ENCODE measurements around the gene OSBPL3. TPM values are rescaled to one million over a fixed set of nuclear protein-coding genes. Genes with fewer than 3 reads are reported as not detected.
"Not testable (repeated sequence)": the region's sequence is repeated elsewhere in the genome, so short reads cannot be mapped to it uniquely, and the experiment has no call there.

The OSBPL3 gene
- total and polyA plus RNA-seq, 4 donors, result 4.7 to 13.7 (median 5.7) TPM

DNA sequence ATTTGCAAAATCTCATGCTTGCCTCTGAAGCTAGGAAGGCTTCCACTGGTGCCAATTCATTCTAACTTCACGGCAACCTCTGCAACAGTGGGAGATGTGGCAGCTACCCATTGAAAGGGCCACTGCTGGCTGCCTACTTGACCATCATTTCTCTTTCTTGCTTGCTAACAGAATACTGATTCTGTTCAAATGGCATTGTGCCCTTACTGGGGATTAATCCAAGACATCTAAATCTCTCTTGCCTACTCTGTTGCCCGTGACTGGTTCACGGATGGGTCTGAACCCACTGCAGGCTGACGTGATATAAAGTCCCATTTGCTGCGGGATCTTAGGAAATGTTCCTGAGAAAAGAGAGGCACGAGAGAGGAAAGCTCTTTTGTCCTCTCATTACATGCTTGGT, 171.5 kb downstream of the OSBPL3 start:
- Histone ChIP-seq H3K4me1 (ENCODE audit: control insufficient read depth, insufficient read depth, low read length) (peaks cover 4% of the 10 kb centered on the region), H3K27me3 (ENCODE audit: control insufficient read depth, insufficient read depth, low read length) (no peaks in the 10 kb centered on the region), H3K27ac (ENCODE audit: low read depth, low read length) (peak overlapping the region; percentile 77), H3K36me3 (ENCODE audit: control insufficient read depth, insufficient read depth, low read length) (no peaks in the 10 kb centered on the region), H3K4me3 (ENCODE audit: low read depth, low read length) (no peak overlapping the region), H3K9me3 (ENCODE audit: control insufficient read depth, insufficient read depth, low read length) (no peaks in the 10 kb centered on the region)
- 19% methylated on average over 5 of the region's 6 CpGs for WGBS (ENCODE audit: insufficient coverage)
- DNase-seq (ENCODE audit: low read depth in 4 of 6, low spot score in 6 of 6), result peak in 5 of 6 donors; percentile 61 to 89 (median 81)

DNA sequence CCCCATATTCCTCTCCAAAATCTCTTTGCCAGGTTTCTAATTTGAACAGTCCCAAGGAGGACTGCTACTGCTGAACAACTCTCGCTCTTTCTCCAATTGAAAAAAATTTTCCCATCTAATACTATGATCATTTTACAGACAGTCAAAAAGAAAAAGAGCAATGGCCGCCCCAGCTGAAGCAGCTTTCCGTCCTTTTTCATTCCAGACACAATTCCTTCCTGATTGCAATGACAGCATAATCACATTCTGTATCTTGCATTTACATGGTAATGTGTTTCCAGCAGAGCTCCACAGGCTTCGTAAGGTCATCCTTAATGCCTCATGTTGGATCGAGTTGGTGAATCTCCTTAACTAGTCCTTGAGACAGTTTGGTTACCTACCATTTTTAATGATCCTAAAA, 177.7 kb downstream of the OSBPL3 start:
- 88% methylated on average over 1 of the region's 5 CpGs for WGBS (ENCODE audit: insufficient coverage)
- Histone ChIP-seq H3K9me3 (ENCODE audit: control insufficient read depth, insufficient read depth, low read length) (no peaks in the 10 kb centered on the region), H3K4me3 (ENCODE audit: low read depth, low read length) (no peak overlapping the region), H3K27me3 (ENCODE audit: control insufficient read depth, insufficient read depth, low read length) (no peaks in the 10 kb centered on the region), H3K4me1 (ENCODE audit: control insufficient read depth, insufficient read depth, low read length) (no peaks in the 10 kb centered on the region), H3K36me3 (ENCODE audit: control insufficient read depth, insufficient read depth, low read length) (no peaks in the 10 kb centered on the region), H3K27ac (ENCODE audit: low read depth, low read length) (no peak overlapping the region)
- DNase-seq (ENCODE audit: low read depth in 4 of 6, low spot score in 6 of 6), result no peak

DNA sequence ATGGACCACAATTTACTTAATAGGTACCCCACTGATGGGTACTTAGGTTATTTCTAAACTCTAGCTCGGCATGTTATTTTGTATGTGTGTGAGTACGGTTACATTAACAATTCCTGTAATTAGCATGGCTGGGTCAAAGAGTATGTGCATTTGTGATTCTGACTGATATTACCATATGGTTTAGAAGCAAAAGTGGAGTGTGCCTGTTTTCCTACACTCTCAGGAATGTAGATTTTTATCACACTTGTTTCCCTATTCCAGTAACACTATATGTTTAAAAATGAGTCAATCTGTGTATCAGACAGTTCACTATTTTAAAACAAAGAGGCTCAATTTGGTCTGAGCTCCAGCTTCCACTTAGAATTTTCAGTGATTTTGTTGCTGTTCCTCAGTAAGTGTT, 178.1 kb downstream of the OSBPL3 start:
- H3K9me3 ChIP-seq (ENCODE audit: control insufficient read depth, insufficient read depth, low read length), result no peaks in the 10 kb centered on the region
- WGBS (ENCODE audit: insufficient coverage), result no CpG with 5 or more reads among the region's 2 CpGs
- H3K4me1 ChIP-seq (ENCODE audit: control insufficient read depth, insufficient read depth, low read length), result no peaks in the 10 kb centered on the region
- H3K27me3 ChIP-seq (ENCODE audit: control insufficient read depth, insufficient read depth, low read length), result no peaks in the 10 kb centered on the region
- no peaks in the 10 kb centered on the region for H3K36me3 ChIP-seq (ENCODE audit: control insufficient read depth, insufficient read depth, low read length)
- no peak overlapping the region for H3K27ac ChIP-seq (ENCODE audit: low read depth, low read length)
- H3K4me3 ChIP-seq (ENCODE audit: low read depth, low read length), result no peak overlapping the region
- no peak for DNase-seq (ENCODE audit: low read depth in 4 of 6, low spot score in 6 of 6)

DNA sequence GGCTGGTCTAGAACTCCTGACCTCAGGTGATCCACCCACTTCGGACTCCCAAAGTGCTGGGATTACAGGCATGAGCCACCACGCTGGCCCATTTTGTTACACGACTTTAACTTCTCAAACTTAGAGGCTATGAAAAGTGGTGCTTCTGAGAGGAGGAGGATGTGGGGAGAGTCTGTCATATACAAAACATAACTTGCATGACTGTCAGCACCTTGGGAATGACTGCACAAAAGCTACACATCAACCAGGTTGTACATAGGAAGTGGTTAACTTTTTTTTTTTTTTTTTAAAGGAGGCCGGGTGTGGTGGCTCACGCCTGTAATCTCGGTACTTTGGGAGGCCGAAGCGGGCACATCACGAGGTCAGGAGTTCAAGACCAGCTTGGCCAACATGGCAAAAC, 179.3 kb downstream of the OSBPL3 start:
- WGBS (ENCODE audit: insufficient coverage), result 100% methylated on average over 6 of the region's 9 CpGs
- no peak overlapping the region for H3K27ac ChIP-seq (ENCODE audit: low read depth, low read length)
- DNase-seq (ENCODE audit: low read depth in 4 of 6, low spot score in 6 of 6), result no peak

GRCh38 chr7:24800073-24800472, 179.9 kb downstream of the OSBPL3 start:
- 92% methylated on average over 3 of the region's 6 CpGs for WGBS (ENCODE audit: insufficient coverage)

More for the DNA sequence above, 179.3 kb downstream of the OSBPL3 start:
- H3K4me3 ChIP-seq (ENCODE audit: low read depth, low read length), result no peak overlapping the region
- no peaks in the 10 kb centered on the region for H3K36me3 ChIP-seq (ENCODE audit: control insufficient read depth, insufficient read depth, low read length)
- H3K4me1 ChIP-seq (ENCODE audit: control insufficient read depth, insufficient read depth, low read length), result no peaks in the 10 kb centered on the region
- H3K27me3 ChIP-seq (ENCODE audit: control insufficient read depth, insufficient read depth, low read length), result no peaks in the 10 kb centered on the region
- H3K9me3 ChIP-seq (ENCODE audit: control insufficient read depth, insufficient read depth, low read length), result no peaks in the 10 kb centered on the region

GRCh38 chr7:24799506-24799905, 180.5 kb downstream of the OSBPL3 start:
- H3K9me3 ChIP-seq (ENCODE audit: control insufficient read depth, insufficient read depth, low read length), result no peaks in the 10 kb centered on the region
- no peaks in the 10 kb centered on the region for H3K27me3 ChIP-seq (ENCODE audit: control insufficient read depth, insufficient read depth, low read length)
- no CpG with 5 or more reads among the region's 3 CpGs for WGBS (ENCODE audit: insufficient coverage)
- H3K4me1 ChIP-seq (ENCODE audit: control insufficient read depth, insufficient read depth, low read length), result no peaks in the 10 kb centered on the region
- H3K4me3 ChIP-seq (ENCODE audit: low read depth, low read length), result no peak overlapping the region
- DNase-seq (ENCODE audit: low read depth in 4 of 6, low spot score in 6 of 6), result peak in 1 of 6 donors; percentile 42
- no peak overlapping the region for H3K27ac ChIP-seq (ENCODE audit: low read depth, low read length)
- H3K36me3 ChIP-seq (ENCODE audit: control insufficient read depth, insufficient read depth, low read length), result no peaks in the 10 kb centered on the region

More at GRCh38 chr7:24800073-24800472, 179.9 kb downstream of the OSBPL3 start:
- no peaks in the 10 kb centered on the region for H3K4me1 ChIP-seq (ENCODE audit: control insufficient read depth, insufficient read depth, low read length)
- no peak overlapping the region for H3K4me3 ChIP-seq (ENCODE audit: low read depth, low read length)
- H3K27me3 ChIP-seq (ENCODE audit: control insufficient read depth, insufficient read depth, low read length), result no peaks in the 10 kb centered on the region
- H3K27ac ChIP-seq (ENCODE audit: low read depth, low read length), result no peak overlapping the region
- DNase-seq (ENCODE audit: low read depth in 4 of 6, low spot score in 6 of 6), result no peak
- no peaks in the 10 kb centered on the region for H3K9me3 ChIP-seq (ENCODE audit: control insufficient read depth, insufficient read depth, low read length)
- no peaks in the 10 kb centered on the region for H3K36me3 ChIP-seq (ENCODE audit: control insufficient read depth, insufficient read depth, low read length)

GRCh38 chr7:24798261-24798660, 181.7 kb downstream of the OSBPL3 start:
- Histone ChIP-seq H3K4me1 (ENCODE audit: control insufficient read depth, insufficient read depth, low read length) (no peaks in the 10 kb centered on the region), H3K9me3 (ENCODE audit: control insufficient read depth, insufficient read depth, low read length) (no peaks in the 10 kb centered on the region), H3K27ac (ENCODE audit: low read depth, low read length) (no peak overlapping the region), H3K27me3 (ENCODE audit: control insufficient read depth, insufficient read depth, low read length) (no peaks in the 10 kb centered on the region), H3K36me3 (ENCODE audit: control insufficient read depth, insufficient read depth, low read length) (no peaks in the 10 kb centered on the region), H3K4me3 (ENCODE audit: low read depth, low read length) (no peak overlapping the region)
- peak in 2 of 6 donors; percentile 93 to 94 for DNase-seq (ENCODE audit: low read depth in 4 of 6, low spot score in 6 of 6)
- 38% methylated on average over 1 of the region's 4 CpGs for WGBS (ENCODE audit: insufficient coverage)

GRCh38 chr7:24797270-24797669, 182.7 kb downstream of the OSBPL3 start:
- 58% methylated on average over 2 of the region's 4 CpGs for WGBS (ENCODE audit: insufficient coverage)

GRCh38 chr7:24795407-24795767, 184.6 kb downstream of the OSBPL3 start:
- no peak overlapping the region for H3K27ac ChIP-seq (ENCODE audit: low read depth, low read length)
- 93% methylated on average over 7 of the region's 9 CpGs for WGBS (ENCODE audit: insufficient coverage)
- no peaks in the 10 kb centered on the region for H3K36me3 ChIP-seq (ENCODE audit: control insufficient read depth, insufficient read depth, low read length)

More at GRCh38 chr7:24797270-24797669, 182.7 kb downstream of the OSBPL3 start:
- no peak for DNase-seq (ENCODE audit: low read depth in 4 of 6, low spot score in 6 of 6)
- no peaks in the 10 kb centered on the region for H3K4me1 ChIP-seq (ENCODE audit: control insufficient read depth, insufficient read depth, low read length)
- no peak overlapping the region for H3K27ac ChIP-seq (ENCODE audit: low read depth, low read length)
- no peak overlapping the region for H3K4me3 ChIP-seq (ENCODE audit: low read depth, low read length)
- no peaks in the 10 kb centered on the region for H3K9me3 ChIP-seq (ENCODE audit: control insufficient read depth, insufficient read depth, low read length)
- no peaks in the 10 kb centered on the region for H3K27me3 ChIP-seq (ENCODE audit: control insufficient read depth, insufficient read depth, low read length)
- H3K36me3 ChIP-seq (ENCODE audit: control insufficient read depth, insufficient read depth, low read length), result no peaks in the 10 kb centered on the region

GRCh38 chr7:24794751-24795406, 185.1 kb downstream of the OSBPL3 start:
- 88% methylated on average over 22 of the region's 22 CpGs for WGBS (ENCODE audit: insufficient coverage)
- not testable (repeated sequence) for H3K27me3 ChIP-seq (ENCODE audit: control insufficient read depth, insufficient read depth, low read length); DNase-seq (ENCODE audit: low read depth in 4 of 6, low spot score in 6 of 6); H3K4me3 ChIP-seq (ENCODE audit: low read depth, low read length); H3K27ac ChIP-seq (ENCODE audit: low read depth, low read length); H3K36me3 ChIP-seq (ENCODE audit: control insufficient read depth, insufficient read depth, low read length); H3K9me3 ChIP-seq (ENCODE audit: control insufficient read depth, insufficient read depth, low read length); H3K4me1 ChIP-seq (ENCODE audit: control insufficient read depth, insufficient read depth, low read length)

More at GRCh38 chr7:24795407-24795767, 184.6 kb downstream of the OSBPL3 start:
- Histone ChIP-seq H3K27me3 (ENCODE audit: control insufficient read depth, insufficient read depth, low read length) (no peaks in the 10 kb centered on the region), H3K4me1 (ENCODE audit: control insufficient read depth, insufficient read depth, low read length) (no peaks in the 10 kb centered on the region), H3K4me3 (ENCODE audit: low read depth, low read length) (no peak overlapping the region), H3K9me3 (ENCODE audit: control insufficient read depth, insufficient read depth, low read length) (no peaks in the 10 kb centered on the region)
- DNase-seq (ENCODE audit: low read depth in 4 of 6, low spot score in 6 of 6), result no peak
